Lower leg skin (tissue), 3 donors: ENCODE data around the gene KLRK1.

Experiments
- CTCF ChIP-seq, 3 donors: fragments of 450-650 bp; IDR thresholded peaks; one replicate each; pipeline ENCODE4 v1.5.1; 2016; ENCODE audit warnings: antibody characterized with exemption in 3 of 3, mild to moderate bottlenecking in 3 of 3, moderate library complexity in 2 of 3
- POLR2A ChIP-seq, 2 donors: fragments of 450-650 bp; IDR thresholded peaks; one replicate each; pipeline ENCODE4 v1.6.1; 2016 to 2017; ENCODE audit warnings: antibody characterized with exemption in 2 of 2, mild to moderate bottlenecking in 1 of 2, moderate library complexity in 1 of 2

GRCh38 chr12:10388624-10389413 is 1.0 kb downstream of the KLRK1 start:
- no peak for TF ChIP-seq CTCF (IDR thresholded peaks at IDR 0.05)
- TF ChIP-seq POLR2A (IDR thresholded peaks at IDR 0.05): no peak
